Measurements from ENCODE around the gene SH3GLB2.

- TF ChIP-seq EZH2phosphoT487 (IDR thresholded peaks at IDR 0.05; ENCODE audit: borderline replicate concordance, low read length) = no peak
- no peak for TF ChIP-seq EZH2 (IDR thresholded peaks at IDR 0.05; ENCODE audit: low read length, unreplicated experiment)
- TF ChIP-seq, protein P1, sequence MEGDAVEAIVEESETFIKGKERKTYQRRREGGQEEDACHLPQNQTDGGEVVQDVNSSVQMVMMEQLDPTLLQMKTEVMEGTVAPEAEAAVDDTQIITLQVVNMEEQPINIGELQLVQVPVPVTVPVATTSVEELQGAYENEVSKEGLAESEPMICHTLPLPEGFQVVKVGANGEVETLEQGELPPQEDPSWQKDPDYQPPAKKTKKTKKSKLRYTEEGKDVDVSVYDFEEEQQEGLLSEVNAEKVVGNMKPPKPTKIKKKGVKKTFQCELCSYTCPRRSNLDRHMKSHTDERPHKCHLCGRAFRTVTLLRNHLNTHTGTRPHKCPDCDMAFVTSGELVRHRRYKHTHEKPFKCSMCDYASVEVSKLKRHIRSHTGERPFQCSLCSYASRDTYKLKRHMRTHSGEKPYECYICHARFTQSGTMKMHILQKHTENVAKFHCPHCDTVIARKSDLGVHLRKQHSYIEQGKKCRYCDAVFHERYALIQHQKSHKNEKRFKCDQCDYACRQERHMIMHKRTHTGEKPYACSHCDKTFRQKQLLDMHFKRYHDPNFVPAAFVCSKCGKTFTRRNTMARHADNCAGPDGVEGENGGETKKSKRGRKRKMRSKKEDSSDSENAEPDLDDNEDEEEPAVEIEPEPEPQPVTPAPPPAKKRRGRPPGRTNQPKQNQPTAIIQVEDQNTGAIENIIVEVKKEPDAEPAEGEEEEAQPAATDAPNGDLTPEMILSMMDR (conservative IDR thresholded peaks at IDR 0.05; ENCODE audit: low read depth, low read length) = no peak
These were observed 17.7 kb downstream of the SH3GLB2 start for GRCh38 chr9:129010267-129010975.
